ENCODE data around the gene SLC18A3. TPM values are rescaled to one million over a fixed set of nuclear protein-coding genes. Genes with fewer than 3 reads are reported as not detected.
A peak's percentile ranks its signal among the peaks of the same experiment; 100 is the strongest.

SLC18A3 gene
- polyA plus RNA-seq, 1 donor (not counting 4 experiments of a cell fraction or from before 2014, with no cell fraction given), result not detected

GRCh38 chr10:49656845-49657493, 46.9 kb downstream of the SLC18A3 start:
- dilution Hi-C loops (cut with MboI; ENCODE audit: extremely low pct_ligation_motif_present, low sequenced_read_pairs), result no loop called here
- Histone ChIP-seq H3K4me3 (ENCODE audit: control insufficient read depth in 2 of 3, extremely low read depth in 1 of 3, insufficient read depth in 2 of 3, low read depth in 1 of 3, low read length in 3 of 3) (no peak overlapping the region), H3K36me3 (ENCODE audit: control insufficient read depth in 2 of 2, extremely low read depth in 1 of 2, insufficient read depth in 2 of 2, low read length in 2 of 2) (no peaks in the 10 kb centered on the region), H3K27ac (ENCODE audit: control insufficient read depth, insufficient read depth, low read length) (no peak overlapping the region), H3K9me3 (ENCODE audit: control insufficient read depth, low read depth, low read length) (no peaks in the 10 kb centered on the region), H3K9me1 (ENCODE audit: control insufficient read depth, extremely low read depth, insufficient read depth, low read length) (no peaks in the 10 kb centered on the region), H3K27me3 (ENCODE audit: control insufficient read depth, extremely low read depth, insufficient read depth, low read length) (no peaks in the 10 kb centered on the region), H2AFZ (ENCODE audit: control insufficient read depth, low read length) (peak overlapping the region; percentile 55), H4K20me1 (ENCODE audit: control insufficient read depth, extremely low read depth, insufficient read depth, low read length) (no peaks in the 10 kb centered on the region), H3K4me2 (ENCODE audit: control insufficient read depth, extremely low read depth, insufficient read depth, low read depth, low read length) (peak overlapping the region; percentile 36), H3K9ac (ENCODE audit: control insufficient read depth, extremely low read depth, insufficient read depth, low read length) (no peak overlapping the region), H3K4me1 (ENCODE audit: control insufficient read depth, extremely low read depth, insufficient read depth, low read length) (peaks cover 7% of the 10 kb centered on the region), H3K79me2 (ENCODE audit: control insufficient read depth, insufficient read depth, low read length) (no peaks in the 10 kb centered on the region)
- TF ChIP-seq EZH2 (IDR thresholded peaks at IDR 0.05; ENCODE audit: low read length) (no peak), CTCF (optimal IDR thresholded peaks at IDR 0.05 in 1 of 3, IDR thresholded peaks at IDR 0.05 in 1 of 3, conservative IDR thresholded peaks at IDR 0.05 in 1 of 3; ENCODE audit: extremely low read depth in 1 of 3, insufficient read depth in 2 of 3, low read length in 3 of 3) (no peak)
- FAIRE-seq (peak; percentile 85), DNase-seq (ENCODE audit: low read depth, low spot score) (no peak)

- Histone ChIP-seq H2AFZ (ENCODE audit: control insufficient read depth, low read length) (no peak overlapping the region), H3K79me2 (ENCODE audit: control insufficient read depth, insufficient read depth, low read length) (no peaks in the 10 kb centered on the region), H3K4me2 (ENCODE audit: control insufficient read depth, extremely low read depth, insufficient read depth, low read depth, low read length) (no peak overlapping the region), H3K27ac (ENCODE audit: control insufficient read depth, insufficient read depth, low read length) (no peak overlapping the region), H3K9ac (ENCODE audit: control insufficient read depth, extremely low read depth, insufficient read depth, low read length) (no peak overlapping the region), H4K20me1 (ENCODE audit: control insufficient read depth, extremely low read depth, insufficient read depth, low read length) (no peaks in the 10 kb centered on the region), H3K9me1 (ENCODE audit: control insufficient read depth, extremely low read depth, insufficient read depth, low read length) (no peaks in the 10 kb centered on the region), H3K36me3 (ENCODE audit: control insufficient read depth in 2 of 2, extremely low read depth in 1 of 2, insufficient read depth in 2 of 2, low read length in 2 of 2) (no peaks in the 10 kb centered on the region), H3K9me3 (ENCODE audit: control insufficient read depth, low read depth, low read length) (no peaks in the 10 kb centered on the region), H3K27me3 (ENCODE audit: control insufficient read depth, extremely low read depth, insufficient read depth, low read length) (no peaks in the 10 kb centered on the region), H3K4me1 (ENCODE audit: control insufficient read depth, extremely low read depth, insufficient read depth, low read length) (peaks cover 7% of the 10 kb centered on the region), H3K4me3 (ENCODE audit: control insufficient read depth in 2 of 3, extremely low read depth in 1 of 3, insufficient read depth in 2 of 3, low read depth in 1 of 3, low read length in 3 of 3) (no peak overlapping the region)
- no peak for TF ChIP-seq EZH2 (IDR thresholded peaks at IDR 0.05; ENCODE audit: low read length)
- no peak for TF ChIP-seq CTCF (optimal IDR thresholded peaks at IDR 0.05 in 1 of 3, IDR thresholded peaks at IDR 0.05 in 1 of 3, conservative IDR thresholded peaks at IDR 0.05 in 1 of 3; ENCODE audit: extremely low read depth in 1 of 3, insufficient read depth in 2 of 3, low read length in 3 of 3)
- dilution Hi-C loops (cut with MboI; ENCODE audit: extremely low pct_ligation_motif_present, low sequenced_read_pairs), result no loop called here
- FAIRE-seq (no peak), DNase-seq (ENCODE audit: low read depth, low spot score) (no peak)
These were observed 47.5 kb downstream of the SLC18A3 start for GRCh38 chr10:49657606-49658005.

Measured in keratinocyte (primary cell).